Right lobe of liver (tissue), 4 donors: Measurements from ENCODE around the gene SOAT1.

Experiments used
- POLR2A ChIP-seq: fragments of 450-650 bp; IDR thresholded peaks from one replicate; pipeline ENCODE4 v1.6.1; 2017; ENCODE audit warnings: antibody characterized with exemption, mild to moderate bottlenecking
- TF ChIP-seq, protein P1 (sequence below), 4 donors: fragments of 200-600 bp in 3 of 4; fragments of 450-650 bp in 1 of 4; IDR thresholded peaks; one replicate each; pipeline versions ENCODE4 v1.5.1 to v1.8.0; 2016 to 2022; ENCODE audit warnings: antibody characterized with exemption in 4 of 4, mild to moderate bottlenecking in 2 of 4
- donor health status: DM: no; HTN: no; CAD: no.
- donor health status: DM: no; HTN: no; CAD: no.
- donor health status: DM: no; HTN: yes; CAD: no.

DNA sequence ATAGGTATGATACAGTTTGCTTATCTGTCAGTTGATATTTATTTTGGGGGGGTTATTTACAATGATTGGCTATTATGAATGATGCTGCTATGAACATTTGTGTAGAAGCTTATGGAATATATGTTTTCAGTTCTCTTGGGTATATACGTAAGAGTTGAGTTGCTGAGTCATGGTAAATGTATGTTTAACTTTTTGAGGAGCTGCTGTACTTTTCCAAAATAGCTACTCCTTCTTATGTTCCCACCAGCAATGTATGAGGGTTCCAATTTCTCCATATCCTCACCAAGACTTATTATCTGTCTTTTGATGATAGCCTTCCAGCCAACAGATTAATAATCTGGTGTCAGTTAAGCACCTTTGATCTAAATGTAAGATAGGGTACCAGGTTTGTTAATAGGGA lies 11.9 kb downstream of the SOAT1 start:
- TF ChIP-seq POLR2A, result no peak
- TF ChIP-seq, protein P1, sequence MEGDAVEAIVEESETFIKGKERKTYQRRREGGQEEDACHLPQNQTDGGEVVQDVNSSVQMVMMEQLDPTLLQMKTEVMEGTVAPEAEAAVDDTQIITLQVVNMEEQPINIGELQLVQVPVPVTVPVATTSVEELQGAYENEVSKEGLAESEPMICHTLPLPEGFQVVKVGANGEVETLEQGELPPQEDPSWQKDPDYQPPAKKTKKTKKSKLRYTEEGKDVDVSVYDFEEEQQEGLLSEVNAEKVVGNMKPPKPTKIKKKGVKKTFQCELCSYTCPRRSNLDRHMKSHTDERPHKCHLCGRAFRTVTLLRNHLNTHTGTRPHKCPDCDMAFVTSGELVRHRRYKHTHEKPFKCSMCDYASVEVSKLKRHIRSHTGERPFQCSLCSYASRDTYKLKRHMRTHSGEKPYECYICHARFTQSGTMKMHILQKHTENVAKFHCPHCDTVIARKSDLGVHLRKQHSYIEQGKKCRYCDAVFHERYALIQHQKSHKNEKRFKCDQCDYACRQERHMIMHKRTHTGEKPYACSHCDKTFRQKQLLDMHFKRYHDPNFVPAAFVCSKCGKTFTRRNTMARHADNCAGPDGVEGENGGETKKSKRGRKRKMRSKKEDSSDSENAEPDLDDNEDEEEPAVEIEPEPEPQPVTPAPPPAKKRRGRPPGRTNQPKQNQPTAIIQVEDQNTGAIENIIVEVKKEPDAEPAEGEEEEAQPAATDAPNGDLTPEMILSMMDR (IDR thresholded peaks at IDR 0.05), result no peak
